ENCODE results near the gene HSF2BP. TPM values are rescaled to one million over a fixed set of nuclear protein-coding genes. Genes with fewer than 3 reads are reported as not detected.

The HSF2BP gene
- polyA plus RNA-seq, 1 donor from 2014 or later: 0.89 TPM

DNA sequence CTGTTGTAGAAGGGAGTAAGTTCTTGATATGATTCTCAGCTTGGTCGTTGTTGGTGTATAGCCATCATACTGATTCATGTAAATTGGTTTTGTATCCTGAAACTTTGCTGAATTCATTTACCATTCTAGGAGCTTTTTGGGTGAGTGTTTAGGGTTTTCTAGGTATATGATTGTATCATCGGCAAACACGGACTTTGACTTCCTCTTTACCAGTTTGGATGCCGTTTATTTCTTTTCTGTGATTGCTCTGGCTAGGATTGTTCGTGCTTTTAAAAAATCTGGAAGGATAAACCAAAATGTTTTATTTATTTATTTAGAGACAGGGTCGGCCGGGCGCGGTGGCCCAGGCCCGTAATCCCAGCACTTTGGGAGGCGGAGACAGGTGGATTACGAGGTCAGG, 20.7 kb upstream of the HSF2BP start:
- Histone ChIP-seq H3F3A (ENCODE audit: insufficient read depth, low read length, poor library complexity, severe bottlenecking) (no peaks in the 10 kb centered on the region), H3K4me3 (ENCODE audit: low read length) (no peak overlapping the region), H3K36me3 (ENCODE audit: insufficient read depth, low read length) (peaks cover 11% of the 10 kb centered on the region), H3K9me2 (ENCODE audit: insufficient read depth, low read length) (no peaks in the 10 kb centered on the region), H3K27me3 (ENCODE audit: insufficient read depth, low read depth, low read length) (no peaks in the 10 kb centered on the region), H3K27ac (ENCODE audit: low read length) (no peak overlapping the region), H2AFZ (ENCODE audit: low read depth, low read length) (no peak overlapping the region), H3K9me3 (ENCODE audit: low read length) (no peaks in the 10 kb centered on the region), H3K79me2 (replicated peaks; ENCODE audit: insufficient read depth, low read length) (no peaks in the 10 kb centered on the region), H4K20me1 (ENCODE audit: insufficient read depth) (no peaks in the 10 kb centered on the region), H3K4me2 (ENCODE audit: low read length) (no peak overlapping the region), H3K9ac (ENCODE audit: low read length) (no peak overlapping the region)
- TF ChIP-seq RAD21 (conservative IDR thresholded peaks at IDR 0.05): no peak
- no peak for TF ChIP-seq SMC3 (conservative IDR thresholded peaks at IDR 0.05; ENCODE audit: poor library complexity)
- TF ChIP-seq MXI1 (conservative IDR thresholded peaks at IDR 0.05; ENCODE audit: poor library complexity, severe bottlenecking): no peak
- TF ChIP-seq, protein P1, sequence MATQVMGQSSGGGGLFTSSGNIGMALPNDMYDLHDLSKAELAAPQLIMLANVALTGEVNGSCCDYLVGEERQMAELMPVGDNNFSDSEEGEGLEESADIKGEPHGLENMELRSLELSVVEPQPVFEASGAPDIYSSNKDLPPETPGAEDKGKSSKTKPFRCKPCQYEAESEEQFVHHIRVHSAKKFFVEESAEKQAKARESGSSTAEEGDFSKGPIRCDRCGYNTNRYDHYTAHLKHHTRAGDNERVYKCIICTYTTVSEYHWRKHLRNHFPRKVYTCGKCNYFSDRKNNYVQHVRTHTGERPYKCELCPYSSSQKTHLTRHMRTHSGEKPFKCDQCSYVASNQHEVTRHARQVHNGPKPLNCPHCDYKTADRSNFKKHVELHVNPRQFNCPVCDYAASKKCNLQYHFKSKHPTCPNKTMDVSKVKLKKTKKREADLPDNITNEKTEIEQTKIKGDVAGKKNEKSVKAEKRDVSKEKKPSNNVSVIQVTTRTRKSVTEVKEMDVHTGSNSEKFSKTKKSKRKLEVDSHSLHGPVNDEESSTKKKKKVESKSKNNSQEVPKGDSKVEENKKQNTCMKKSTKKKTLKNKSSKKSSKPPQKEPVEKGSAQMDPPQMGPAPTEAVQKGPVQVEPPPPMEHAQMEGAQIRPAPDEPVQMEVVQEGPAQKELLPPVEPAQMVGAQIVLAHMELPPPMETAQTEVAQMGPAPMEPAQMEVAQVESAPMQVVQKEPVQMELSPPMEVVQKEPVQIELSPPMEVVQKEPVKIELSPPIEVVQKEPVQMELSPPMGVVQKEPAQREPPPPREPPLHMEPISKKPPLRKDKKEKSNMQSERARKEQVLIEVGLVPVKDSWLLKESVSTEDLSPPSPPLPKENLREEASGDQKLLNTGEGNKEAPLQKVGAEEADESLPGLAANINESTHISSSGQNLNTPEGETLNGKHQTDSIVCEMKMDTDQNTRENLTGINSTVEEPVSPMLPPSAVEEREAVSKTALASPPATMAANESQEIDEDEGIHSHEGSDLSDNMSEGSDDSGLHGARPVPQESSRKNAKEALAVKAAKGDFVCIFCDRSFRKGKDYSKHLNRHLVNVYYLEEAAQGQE (IDR thresholded peaks at IDR 0.05; ENCODE audit: borderline replicate concordance): no peak
- no peak for TF ChIP-seq EP300 (conservative IDR thresholded peaks at IDR 0.05; ENCODE audit: poor library complexity, severe bottlenecking)
- TF ChIP-seq, protein P2, sequence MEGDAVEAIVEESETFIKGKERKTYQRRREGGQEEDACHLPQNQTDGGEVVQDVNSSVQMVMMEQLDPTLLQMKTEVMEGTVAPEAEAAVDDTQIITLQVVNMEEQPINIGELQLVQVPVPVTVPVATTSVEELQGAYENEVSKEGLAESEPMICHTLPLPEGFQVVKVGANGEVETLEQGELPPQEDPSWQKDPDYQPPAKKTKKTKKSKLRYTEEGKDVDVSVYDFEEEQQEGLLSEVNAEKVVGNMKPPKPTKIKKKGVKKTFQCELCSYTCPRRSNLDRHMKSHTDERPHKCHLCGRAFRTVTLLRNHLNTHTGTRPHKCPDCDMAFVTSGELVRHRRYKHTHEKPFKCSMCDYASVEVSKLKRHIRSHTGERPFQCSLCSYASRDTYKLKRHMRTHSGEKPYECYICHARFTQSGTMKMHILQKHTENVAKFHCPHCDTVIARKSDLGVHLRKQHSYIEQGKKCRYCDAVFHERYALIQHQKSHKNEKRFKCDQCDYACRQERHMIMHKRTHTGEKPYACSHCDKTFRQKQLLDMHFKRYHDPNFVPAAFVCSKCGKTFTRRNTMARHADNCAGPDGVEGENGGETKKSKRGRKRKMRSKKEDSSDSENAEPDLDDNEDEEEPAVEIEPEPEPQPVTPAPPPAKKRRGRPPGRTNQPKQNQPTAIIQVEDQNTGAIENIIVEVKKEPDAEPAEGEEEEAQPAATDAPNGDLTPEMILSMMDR (IDR thresholded peaks at IDR 0.05; ENCODE audit: poor library complexity, severe bottlenecking): no peak
- no peak for TF ChIP-seq TAF1 (IDR thresholded peaks at IDR 0.05; ENCODE audit: low read depth)
- TF ChIP-seq POLR2AphosphoS5 (IDR thresholded peaks at IDR 0.05): no peak
- TF ChIP-seq EZH2 (IDR thresholded peaks at IDR 0.05; ENCODE audit: borderline replicate concordance, insufficient read depth, low read length, poor library complexity, severe bottlenecking): no peak

DNA sequence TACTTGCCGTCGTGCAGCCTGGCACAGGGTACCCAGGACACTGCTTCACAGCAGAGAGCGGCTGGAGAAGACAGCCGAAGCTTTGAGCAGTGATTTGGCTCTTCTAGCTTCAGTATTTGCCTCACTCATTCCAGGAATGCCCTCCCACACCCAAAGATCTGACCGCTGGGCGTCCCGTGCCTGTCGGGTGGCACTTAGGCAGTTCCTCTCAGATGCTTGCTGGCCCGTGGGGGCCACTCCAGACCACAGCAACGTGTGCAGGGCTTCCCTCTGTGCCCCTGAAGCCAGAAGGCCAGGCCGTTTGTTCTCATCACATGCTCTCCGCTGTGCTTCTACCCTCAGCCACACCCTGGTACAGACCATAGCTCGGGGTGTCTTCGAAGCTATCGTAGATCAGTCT, 17.1 kb upstream of the HSF2BP start:
- Histone ChIP-seq H4K20me1 (ENCODE audit: insufficient read depth) (no peaks in the 10 kb centered on the region), H3K79me2 (replicated peaks; ENCODE audit: insufficient read depth, low read length) (no peaks in the 10 kb centered on the region), H3K9me3 (ENCODE audit: low read length) (no peaks in the 10 kb centered on the region), H3K27me3 (ENCODE audit: insufficient read depth, low read depth, low read length) (no peaks in the 10 kb centered on the region), H3K9ac (ENCODE audit: low read length) (no peak overlapping the region), H3K4me2 (ENCODE audit: low read length) (no peak overlapping the region), H2AFZ (ENCODE audit: low read depth, low read length) (no peak overlapping the region), H3K9me2 (ENCODE audit: insufficient read depth, low read length) (no peaks in the 10 kb centered on the region), H3K27ac (ENCODE audit: low read length) (no peak overlapping the region), H3K36me3 (ENCODE audit: insufficient read depth, low read length) (peaks cover 11% of the 10 kb centered on the region), H3F3A (ENCODE audit: insufficient read depth, low read length, poor library complexity, severe bottlenecking) (no peaks in the 10 kb centered on the region), H3K4me3 (ENCODE audit: low read length) (no peak overlapping the region)
- TF ChIP-seq POLR2AphosphoS5 (IDR thresholded peaks at IDR 0.05) (no peak), TAF1 (IDR thresholded peaks at IDR 0.05; ENCODE audit: low read depth) (no peak), RAD21 (conservative IDR thresholded peaks at IDR 0.05) (no peak), EP300 (conservative IDR thresholded peaks at IDR 0.05; ENCODE audit: poor library complexity, severe bottlenecking) (no peak), SMC3 (conservative IDR thresholded peaks at IDR 0.05; ENCODE audit: poor library complexity) (no peak), MXI1 (conservative IDR thresholded peaks at IDR 0.05; ENCODE audit: poor library complexity, severe bottlenecking) (no peak), EZH2 (IDR thresholded peaks at IDR 0.05; ENCODE audit: borderline replicate concordance, insufficient read depth, low read length, poor library complexity, severe bottlenecking) (no peak)
- TF ChIP-seq, protein P1 (IDR thresholded peaks at IDR 0.05; ENCODE audit: borderline replicate concordance): no peak
- TF ChIP-seq, protein P2 (IDR thresholded peaks at IDR 0.05; ENCODE audit: poor library complexity, severe bottlenecking): no peak
